ENCODE data around the gene NANP. TPM values are rescaled to one million over a fixed set of nuclear protein-coding genes. Genes with fewer than 3 reads are reported as not detected.

Gene NANP
- total RNA-seq, 4 donors from 2014 or later: 5.0 to 7.7 (median 5.6) TPM

DNA sequence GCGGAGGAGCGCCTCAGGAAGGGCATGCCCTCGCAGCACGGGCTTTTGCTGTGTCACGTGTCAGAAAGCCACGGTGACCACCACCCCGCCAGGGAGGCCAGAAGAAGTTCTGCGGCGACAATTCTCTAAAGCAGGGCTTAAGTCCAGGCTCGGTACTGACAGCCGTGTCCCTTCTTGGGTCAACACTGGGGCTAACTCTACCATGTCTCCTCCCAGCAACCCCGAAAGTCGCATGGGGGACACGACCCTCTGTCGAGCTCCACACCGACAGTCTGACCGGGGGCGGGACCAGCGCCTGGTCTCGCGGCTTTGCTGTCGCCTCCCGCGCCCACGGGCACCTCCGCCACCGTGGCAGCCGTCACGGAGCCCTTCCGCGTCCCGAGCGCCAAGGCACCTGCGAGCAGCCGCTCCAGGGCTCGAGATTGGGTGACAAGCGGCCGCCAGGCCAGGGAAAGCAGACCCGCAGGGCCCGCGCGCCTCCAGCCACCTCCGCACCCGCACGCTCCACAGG is 534 bp downstream of the NANP start:
- Histone ChIP-seq H3K27ac (peak overlapping the region; percentile 87 to 95 (median 92)), H3K27me3 (no peaks in the 10 kb centered on the region), H3K4me1 (peaks cover 0 to 31% (median 0%) of the 10 kb centered on the region in 3 donors), H3K4me3 (peak overlapping the region; percentile 69 to 97), H3K36me3 (no peaks in the 10 kb centered on the region), H3K9me3 (no peaks in the 10 kb centered on the region)
- ATAC-seq: peak; percentile 14
- WGBS, 2 donors (ENCODE audit: low coverage in 1 of 2): 0% methylated on average over 9 of the region's 45 CpGs; no CpG with 5 or more reads in 1 of the 2 donors
- TF ChIP-seq POLR2A (IDR thresholded peaks at IDR 0.05): no peak
- TF ChIP-seq EP300 (IDR thresholded peaks at IDR 0.05): no peak
- TF ChIP-seq POLR2AphosphoS5 (IDR thresholded peaks at IDR 0.05): no peak
- TF ChIP-seq, protein P1, sequence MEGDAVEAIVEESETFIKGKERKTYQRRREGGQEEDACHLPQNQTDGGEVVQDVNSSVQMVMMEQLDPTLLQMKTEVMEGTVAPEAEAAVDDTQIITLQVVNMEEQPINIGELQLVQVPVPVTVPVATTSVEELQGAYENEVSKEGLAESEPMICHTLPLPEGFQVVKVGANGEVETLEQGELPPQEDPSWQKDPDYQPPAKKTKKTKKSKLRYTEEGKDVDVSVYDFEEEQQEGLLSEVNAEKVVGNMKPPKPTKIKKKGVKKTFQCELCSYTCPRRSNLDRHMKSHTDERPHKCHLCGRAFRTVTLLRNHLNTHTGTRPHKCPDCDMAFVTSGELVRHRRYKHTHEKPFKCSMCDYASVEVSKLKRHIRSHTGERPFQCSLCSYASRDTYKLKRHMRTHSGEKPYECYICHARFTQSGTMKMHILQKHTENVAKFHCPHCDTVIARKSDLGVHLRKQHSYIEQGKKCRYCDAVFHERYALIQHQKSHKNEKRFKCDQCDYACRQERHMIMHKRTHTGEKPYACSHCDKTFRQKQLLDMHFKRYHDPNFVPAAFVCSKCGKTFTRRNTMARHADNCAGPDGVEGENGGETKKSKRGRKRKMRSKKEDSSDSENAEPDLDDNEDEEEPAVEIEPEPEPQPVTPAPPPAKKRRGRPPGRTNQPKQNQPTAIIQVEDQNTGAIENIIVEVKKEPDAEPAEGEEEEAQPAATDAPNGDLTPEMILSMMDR (IDR thresholded peaks at IDR 0.05): no peak

DNA sequence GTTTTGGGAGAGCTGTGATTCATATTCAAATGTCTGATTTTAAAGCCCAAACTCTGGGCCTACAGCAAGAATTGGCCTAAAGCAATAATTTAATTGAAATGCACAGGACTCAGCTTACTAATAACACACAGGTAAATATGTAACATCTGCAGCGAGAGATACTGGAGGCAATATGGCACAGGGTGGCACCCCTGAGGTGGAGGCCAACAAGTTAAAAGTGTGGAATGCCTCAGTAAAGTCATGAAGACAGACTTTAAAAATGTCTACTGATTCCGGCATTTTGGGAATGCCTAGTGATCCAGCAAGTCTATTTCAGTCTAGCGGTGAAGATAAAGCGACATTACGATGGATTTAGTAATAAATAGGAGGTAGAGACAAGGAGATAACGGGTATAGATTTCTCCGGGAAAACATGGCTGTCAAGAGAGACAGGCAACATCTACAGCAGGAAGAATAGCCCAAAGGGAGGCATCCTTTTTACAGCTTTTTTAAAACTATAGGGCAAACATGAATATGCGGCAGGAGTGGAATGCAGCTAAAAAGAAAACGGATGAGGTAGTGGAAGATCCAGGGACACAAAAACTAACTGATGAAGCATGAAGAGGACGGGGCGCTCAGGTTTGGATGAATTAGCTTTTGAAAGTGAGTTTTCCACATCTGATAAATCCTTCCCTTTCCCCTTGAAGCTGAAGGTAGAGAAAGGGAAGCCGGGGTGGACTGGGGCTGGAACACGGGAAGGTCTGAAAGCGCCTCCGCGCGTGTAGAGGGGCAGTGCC is 1.2 kb downstream of the NANP start:
- H3K36me3 ChIP-seq: no peaks in the 10 kb centered on the region
- peak overlapping the region in 3 of 4 donors; percentile 87 to 95 (median 92) for H3K27ac ChIP-seq
- no peaks in the 10 kb centered on the region for H3K27me3 ChIP-seq
- TF ChIP-seq EP300 (IDR thresholded peaks at IDR 0.05) (no peak), POLR2AphosphoS5 (IDR thresholded peaks at IDR 0.05) (no peak), POLR2A (IDR thresholded peaks at IDR 0.05) (no peak)
- TF ChIP-seq, protein P1 (IDR thresholded peaks at IDR 0.05): no peak
- WGBS, 2 donors (ENCODE audit: low coverage in 1 of 2): 21 to 23% methylated on average over 14 to 15 of the region's 17 CpGs
- peaks cover 0 to 31% (median 0%) of the 10 kb centered on the region in 3 donors for H3K4me1 ChIP-seq
- H3K4me3 ChIP-seq: peak overlapping the region; percentile 69 to 97
- no peaks in the 10 kb centered on the region for H3K9me3 ChIP-seq
- no peak for ATAC-seq

DNA sequence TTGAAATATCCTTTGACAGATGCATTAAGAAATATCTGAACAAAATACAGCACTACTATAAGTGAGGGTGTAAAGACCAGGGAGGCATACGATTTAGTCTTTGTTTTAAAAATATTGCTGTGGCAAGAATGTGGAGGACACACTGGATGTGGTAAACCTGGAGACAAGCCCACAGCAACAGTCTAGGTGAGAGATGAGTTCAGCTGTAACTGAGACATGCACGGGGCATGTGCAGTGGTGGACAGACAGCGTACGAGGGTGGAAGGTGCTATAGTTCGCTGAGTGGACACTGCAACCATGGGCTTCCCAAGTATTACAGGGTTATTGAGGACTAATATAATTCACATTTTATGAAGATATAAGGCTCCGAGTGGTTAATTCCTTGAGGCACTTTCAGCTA is 1.8 kb downstream of the NANP start:
- no peak for TF ChIP-seq EP300 (IDR thresholded peaks at IDR 0.05)
- TF ChIP-seq POLR2A (IDR thresholded peaks at IDR 0.05): no peak
- TF ChIP-seq, protein P1 (IDR thresholded peaks at IDR 0.05): no peak
- TF ChIP-seq POLR2AphosphoS5 (IDR thresholded peaks at IDR 0.05): no peak
- no peak overlapping the region for H3K27ac ChIP-seq
- WGBS, 2 donors (ENCODE audit: low coverage in 1 of 2): 81 to 88% methylated on average over 6 of the region's 6 CpGs

DNA sequence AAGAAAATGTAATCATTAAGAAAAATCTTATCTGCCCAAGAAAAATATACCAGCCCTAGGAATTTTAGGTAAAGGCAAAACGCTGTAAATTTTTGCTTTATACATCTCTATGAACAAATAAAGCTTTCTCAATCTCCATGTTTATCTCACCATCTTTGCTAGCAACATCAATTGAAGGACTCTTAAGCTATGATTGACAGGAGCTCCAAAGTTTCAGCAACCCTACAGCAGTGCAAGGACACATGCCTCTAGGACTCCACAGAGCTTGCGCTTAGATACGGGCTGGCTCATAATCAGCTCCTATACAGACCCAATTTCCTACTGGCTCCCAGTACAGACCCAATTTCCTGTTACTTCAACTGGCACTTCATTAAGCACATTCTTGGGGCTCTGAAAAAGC is 4.3 kb downstream of the NANP start:
- TF ChIP-seq, protein P1 (IDR thresholded peaks at IDR 0.05): no peak
- TF ChIP-seq POLR2A (IDR thresholded peaks at IDR 0.05): no peak
- TF ChIP-seq EP300 (IDR thresholded peaks at IDR 0.05): no peak
- no peak for TF ChIP-seq POLR2AphosphoS5 (IDR thresholded peaks at IDR 0.05)
- ATAC-seq: no peak
- Histone ChIP-seq H3K4me3 (no peak overlapping the region), H3K36me3 (peaks cover 0 to 18% of the 10 kb centered on the region in 2 donors), H3K27ac (no peak overlapping the region), H3K4me1 (peaks cover 0 to 26% (median 0%) of the 10 kb centered on the region in 3 donors), H3K27me3 (no peaks in the 10 kb centered on the region), H3K9me3 (no peaks in the 10 kb centered on the region)
- WGBS, 2 donors (ENCODE audit: low coverage in 1 of 2): 88 to 93% methylated on average over 3 of the region's 3 CpGs

More for the DNA sequence above, 1.8 kb downstream of the NANP start:
- peaks cover 0 to 31% (median 0%) of the 10 kb centered on the region in 3 donors for H3K4me1 ChIP-seq
- no peak for ATAC-seq
- no peaks in the 10 kb centered on the region for H3K36me3 ChIP-seq
- H3K9me3 ChIP-seq: no peaks in the 10 kb centered on the region
- no peaks in the 10 kb centered on the region for H3K27me3 ChIP-seq
- H3K4me3 ChIP-seq: no peak overlapping the region

All from gastroesophageal sphincter (tissue), 4 donors.